Liver (tissue), 9 donors: Measurements from ENCODE around the gene ZNF888. TPM values are rescaled to one million over a fixed set of nuclear protein-coding genes. Genes with fewer than 3 reads are reported as not detected.
"Not testable (repeated sequence)": the region's sequence is repeated elsewhere in the genome, so short reads cannot be mapped to it uniquely, and the experiment has no call there.

Experiments used
- DNase-seq: peaks from one replicate; pipeline ENCODE4 v3.0.0-alpha.2; 2017; ENCODE audit warnings: low spot score
- H3K27ac ChIP-seq, 2 donors: one replicate each; pipeline ENCODE4 v1.7.0; 2013; ENCODE audit warnings: inconsistent platforms in 2 of 2, low read length in 2 of 2, control low read depth in 1 of 2, low read depth in 1 of 2, mild to moderate bottlenecking in 1 of 2
- H3K27me3 ChIP-seq, 4 donors: one replicate each; pipeline versions ENCODE4 v1.6.1 to v1.7.0; 2013; ENCODE audit warnings: low read length in 3 of 4, inconsistent platforms in 1 of 4, mild to moderate bottlenecking in 1 of 4, moderate library complexity in 1 of 4; ENCODE audit not compliant: control insufficient read depth in 4 of 4, insufficient read depth in 4 of 4
- H3K36me3 ChIP-seq, 4 donors: one replicate each; pipeline versions ENCODE4 v1.6.1 to v1.7.0; 2013; ENCODE audit warnings: low read length in 3 of 4, mild to moderate bottlenecking in 3 of 4, low read depth in 1 of 4, moderate library complexity in 1 of 4; ENCODE audit not compliant: control insufficient read depth in 4 of 4, insufficient read depth in 3 of 4
- H3K4me1 ChIP-seq, 4 donors: one replicate each; pipeline versions ENCODE4 v1.6.1 to v1.7.0; 2013; ENCODE audit warnings: low read length in 3 of 4, mild to moderate bottlenecking in 3 of 4, moderate library complexity in 1 of 4; ENCODE audit not compliant: control insufficient read depth in 4 of 4, insufficient read depth in 4 of 4
- H3K4me3 ChIP-seq, 3 donors: one replicate each; pipeline versions ENCODE4 v1.6.1 to v1.7.0; 2013; ENCODE audit warnings: low read length in 3 of 3, control low read depth in 1 of 3, low read depth in 1 of 3, mild to moderate bottlenecking in 1 of 3
- H3K9ac ChIP-seq, 2 donors: one replicate each; pipeline ENCODE4 v1.7.0; 2013; ENCODE audit warnings: low read length in 2 of 2, mild to moderate bottlenecking in 2 of 2, moderate library complexity in 2 of 2, control low read depth in 1 of 2, low read depth in 1 of 2
- H3K9me3 ChIP-seq, 4 donors: one replicate each; pipeline versions ENCODE4 v1.6.1 to v1.7.0; 2013; ENCODE audit warnings: low read length in 3 of 4; ENCODE audit not compliant: control insufficient read depth in 4 of 4
- CTCF ChIP-seq: fragments of 150-350 bp; IDR thresholded peaks from 2 replicates; pipeline ENCODE4 v1.5.1; 2017; ENCODE audit warnings: improper control_type of control experiment, low read depth, low read length; ENCODE audit not compliant: missing input control
- EGR1 ChIP-seq, 2 donors: IDR thresholded peaks; 2 replicates each; pipeline ENCODE4 v1.6.1; 2016 to 2018; ENCODE audit warnings: antibody characterized with exemption in 2 of 2, low read depth in 2 of 2
- FOXA1 ChIP-seq: IDR thresholded peaks from 2 replicates; pipeline ENCODE4 v1.6.1; 2016; ENCODE audit warnings: antibody characterized with exemption
- GABPA ChIP-seq, 2 donors: IDR thresholded peaks in 1 of 2; conservative IDR thresholded peaks in 1 of 2; 2 replicates each; pipeline ENCODE4 v1.6.1; 2016; ENCODE audit warnings: antibody characterized with exemption in 2 of 2, mild to moderate bottlenecking in 1 of 2, moderate library complexity in 1 of 2
- RAD21 ChIP-seq, 2 donors: IDR thresholded peaks; 2 replicates each; pipeline ENCODE4 v1.6.1; 2016; ENCODE audit warnings: antibody characterized with exemption in 2 of 2, mild to moderate bottlenecking in 2 of 2
- RXRA ChIP-seq, 2 donors: IDR thresholded peaks; 2 replicates each; pipeline ENCODE4 v1.6.1; 2017 to 2018; ENCODE audit warnings: antibody characterized with exemption in 2 of 2, mild to moderate bottlenecking in 1 of 2
- SP1 ChIP-seq: IDR thresholded peaks from 2 replicates; pipeline ENCODE4 v1.6.1; 2018; ENCODE audit warnings: antibody characterized with exemption, mild to moderate bottlenecking
- TAF1 ChIP-seq: conservative IDR thresholded peaks from 2 replicates; pipeline ENCODE4 v1.6.1; 2016; ENCODE audit warnings: antibody characterized with exemption, mild to moderate bottlenecking
- YY1 ChIP-seq: IDR thresholded peaks from 2 replicates; pipeline ENCODE4 v1.6.1; 2016; ENCODE audit warnings: antibody characterized with exemption, mild to moderate bottlenecking
- ZBTB33 ChIP-seq: IDR thresholded peaks from 2 replicates; pipeline ENCODE4 v1.6.1; 2016; ENCODE audit warnings: antibody characterized with exemption
- WGBS: extraction: QIAGEN DNeasy Blood & Tissue Kit; methylation state at CpG from one replicate; pipeline ENCODE4 v1.1.7; 2013; 5-methylcytosine and 5-hydroxymethylcytosine counted together
- polyA plus RNA-seq, 2 donors: library from polyadenylated mRNA; stranded (reverse) in 1 of 2; unstranded in 1 of 2; fragments of 200-250 nt in 1 of 2; fragments of >200 nt in 1 of 2; fragmentation: Nextera tagmentation in 1 of 2; extraction: Ambion mirVana in 1 of 2; gene quantifications; one replicate each; pipeline versions ENCODE4 v1.2.1 to v1.2.3, GENCODE V29; 2013 to 2015
- total RNA-seq, 2 donors: library from RNA; depleted of rRNA; stranded (reverse); fragments of >200 nt; gene quantifications; one replicate each; pipeline ENCODE4 v1.2.3, GENCODE V29; 2014
- TF ChIP-seq, protein P1 (sequence below): IDR thresholded peaks from 2 replicates; pipeline ENCODE4 v1.6.1; 2016; ENCODE audit warnings: antibody characterized with exemption, mild to moderate bottlenecking
- donor health status: healthy.
- donor health status: healthy.
- donor health status: healthy.
- donor health status: healthy.
- donor health status: healthy.

ZNF888 gene
- total and polyA plus RNA-seq, 4 donors: 0.11 to 9.0 (median 0.71) TPM

DNA sequence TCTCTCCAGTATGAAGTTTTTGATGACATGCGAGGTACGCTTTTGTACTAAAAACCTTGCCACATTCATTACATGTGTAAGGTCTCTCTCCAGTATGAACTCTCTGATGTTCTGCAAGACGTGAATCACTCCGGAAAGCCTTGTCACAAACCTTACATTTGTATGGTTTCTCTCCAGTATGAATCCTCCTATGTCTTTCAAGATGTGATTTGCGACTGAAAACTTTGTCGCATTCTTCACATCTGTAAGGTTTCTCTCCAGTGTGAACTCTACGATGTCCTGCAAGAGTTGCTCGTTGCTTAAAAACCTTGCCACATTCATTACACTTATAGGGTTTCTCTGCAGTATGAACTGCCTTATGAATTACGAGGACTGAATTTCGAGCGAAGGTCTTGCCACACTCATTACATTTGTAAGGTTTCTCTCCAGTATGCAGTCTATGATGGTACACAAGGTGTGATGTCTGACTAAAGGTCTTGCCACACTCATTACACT, 42.3 kb downstream of the ZNF888 start:
- TF ChIP-seq, protein P1, sequence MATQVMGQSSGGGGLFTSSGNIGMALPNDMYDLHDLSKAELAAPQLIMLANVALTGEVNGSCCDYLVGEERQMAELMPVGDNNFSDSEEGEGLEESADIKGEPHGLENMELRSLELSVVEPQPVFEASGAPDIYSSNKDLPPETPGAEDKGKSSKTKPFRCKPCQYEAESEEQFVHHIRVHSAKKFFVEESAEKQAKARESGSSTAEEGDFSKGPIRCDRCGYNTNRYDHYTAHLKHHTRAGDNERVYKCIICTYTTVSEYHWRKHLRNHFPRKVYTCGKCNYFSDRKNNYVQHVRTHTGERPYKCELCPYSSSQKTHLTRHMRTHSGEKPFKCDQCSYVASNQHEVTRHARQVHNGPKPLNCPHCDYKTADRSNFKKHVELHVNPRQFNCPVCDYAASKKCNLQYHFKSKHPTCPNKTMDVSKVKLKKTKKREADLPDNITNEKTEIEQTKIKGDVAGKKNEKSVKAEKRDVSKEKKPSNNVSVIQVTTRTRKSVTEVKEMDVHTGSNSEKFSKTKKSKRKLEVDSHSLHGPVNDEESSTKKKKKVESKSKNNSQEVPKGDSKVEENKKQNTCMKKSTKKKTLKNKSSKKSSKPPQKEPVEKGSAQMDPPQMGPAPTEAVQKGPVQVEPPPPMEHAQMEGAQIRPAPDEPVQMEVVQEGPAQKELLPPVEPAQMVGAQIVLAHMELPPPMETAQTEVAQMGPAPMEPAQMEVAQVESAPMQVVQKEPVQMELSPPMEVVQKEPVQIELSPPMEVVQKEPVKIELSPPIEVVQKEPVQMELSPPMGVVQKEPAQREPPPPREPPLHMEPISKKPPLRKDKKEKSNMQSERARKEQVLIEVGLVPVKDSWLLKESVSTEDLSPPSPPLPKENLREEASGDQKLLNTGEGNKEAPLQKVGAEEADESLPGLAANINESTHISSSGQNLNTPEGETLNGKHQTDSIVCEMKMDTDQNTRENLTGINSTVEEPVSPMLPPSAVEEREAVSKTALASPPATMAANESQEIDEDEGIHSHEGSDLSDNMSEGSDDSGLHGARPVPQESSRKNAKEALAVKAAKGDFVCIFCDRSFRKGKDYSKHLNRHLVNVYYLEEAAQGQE: no peak
- TF ChIP-seq SP1 (no peak), GABPA (IDR thresholded peaks at IDR 0.05 in 1 of 2, conservative IDR thresholded peaks at IDR 0.05 in 1 of 2) (no peak), RAD21 (IDR thresholded peaks at IDR 0.05) (no peak), EGR1 (IDR thresholded peaks at IDR 0.05; ENCODE audit: low read depth in 2 of 2) (no peak), ZBTB33 (no peak), TAF1 (no peak), FOXA1 (no peak), RXRA (IDR thresholded peaks at IDR 0.05) (no peak), YY1 (no peak)
- Histone ChIP-seq H3K4me1 (no peaks in the 10 kb centered on the region), H3K27ac (no peak overlapping the region), H3K9ac (no peak overlapping the region), H3K36me3 (peaks cover 3 to 16% (median 4%) of the 10 kb centered on the region in 4 donors), H3K27me3 (no peaks in the 10 kb centered on the region), H3K9me3 (peaks cover 25 to 68% (median 39%) of the 10 kb centered on the region in 4 donors), H3K4me3 (peak overlapping the region in 1 of 3 donors; percentile 25)
- 92% methylated on average over 11 of the region's 11 CpGs for WGBS
- DNase-seq: no peak

DNA sequence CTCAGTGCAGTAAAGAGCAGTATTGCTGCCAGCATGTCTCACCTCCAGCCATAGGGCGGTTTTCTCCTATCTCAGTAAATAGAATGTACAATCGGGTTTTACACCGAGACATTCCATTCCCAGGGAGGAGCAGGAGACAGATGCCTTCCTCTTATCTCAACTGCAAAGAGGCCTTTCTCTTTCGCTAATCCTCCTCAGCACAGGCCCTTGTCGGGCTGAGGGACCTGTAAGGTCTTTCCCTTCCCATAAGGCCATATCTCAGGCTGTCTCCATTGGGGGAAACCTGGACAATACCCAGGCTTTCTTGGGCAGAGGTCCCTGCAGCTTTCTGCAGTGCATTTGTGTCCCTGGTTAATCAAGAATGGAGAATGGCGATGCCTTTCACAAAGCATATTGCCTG, 50.2 kb downstream of the ZNF888 start:
- WGBS: 51% methylated on average over 6 of the region's 6 CpGs
- DNase-seq, H3K27me3 ChIP-seq, H3K27ac ChIP-seq, H3K4me1 ChIP-seq, H3K4me3 ChIP-seq, H3K9ac ChIP-seq, H3K36me3 ChIP-seq: not testable (repeated sequence)
- peaks cover 12 to 23% (median 15%) of the 10 kb centered on the region in 4 donors for H3K9me3 ChIP-seq

- Histone ChIP-seq H3K9me3 (peaks cover 5 to 13% (median 9%) of the 10 kb centered on the region in 4 donors), H3K27me3 (no peaks in the 10 kb centered on the region), H3K9ac (no peak overlapping the region), H3K36me3 (no peaks in the 10 kb centered on the region), H3K27ac (no peak overlapping the region), H3K4me1 (no peaks in the 10 kb centered on the region), H3K4me3 (no peak overlapping the region)
- DNase-seq: no peak
- 95% methylated on average over 3 of the region's 3 CpGs for WGBS
- TF ChIP-seq CTCF: no peak
Measured at GRCh38 chr19:52871466-52871865, 51.8 kb downstream of the ZNF888 start.

GRCh38 chr19:52868031-52868430, 55.2 kb downstream of the ZNF888 start:
- H3K27ac ChIP-seq, H3K4me1 ChIP-seq, H3K27me3 ChIP-seq, H3K9ac ChIP-seq, H3K4me3 ChIP-seq, H3K36me3 ChIP-seq, DNase-seq: not testable (repeated sequence)
- 93% methylated on average over 11 of the region's 11 CpGs for WGBS
- peaks cover 0 to 12% (median 2%) of the 10 kb centered on the region in 4 donors for H3K9me3 ChIP-seq
